PC-3 (cell line): ENCODE results near the gene ZNF766. TPM values are rescaled to one million over a fixed set of nuclear protein-coding genes. Genes with fewer than 3 reads are reported as not detected.

Experiments
- ATAC-seq: fragments of 200-7000 bp; cut with Tn5 transposase; 2 replicates; pipeline ENCODE4 v1.9.1; 2020; ENCODE audit warnings: mild to moderate bottlenecking, moderate library complexity
- Bru-seq: library from RNA; stranded (reverse); fragments of 400-500 nt; gene quantifications from one replicate; lab custom pipeline; 2021; lab: Mats Ljungman, UMichigan
- BruChase-seq, 2 experiments: library from RNA; stranded (reverse); fragments of 400-500 nt; gene quantifications; one replicate each; lab custom pipeline; 2021; lab: Mats Ljungman, UMichigan
- BruUV-seq: library from RNA; stranded (reverse); fragments of 400-500 nt; replicated peaks from 2 replicates; lab custom pipeline; 2021; lab: Mats Ljungman, UMichigan
- CTCF ChIA-PET: fragments of 300-600 bp; sonication (Branson Sonifier 250); formaldehyde crosslinking; loops from one replicate; lab custom pipeline; 2022; ENCODE audit warnings: antibody characterized with exemption; lab: Charles Lee
- POLR2A ChIA-PET: fragments of 300-600 bp; sonication (Branson Sonifier 250); formaldehyde crosslinking; loops from one replicate; lab custom pipeline; 2022; ENCODE audit warnings: antibody characterized with exemption; ENCODE audit not compliant: unreplicated experiment; lab: Charles Lee
- DNase-seq: peaks from one replicate; pipeline ENCODE4 v3.0.0-alpha.2; 2015
- H2AFZ ChIP-seq: fragments of 300-600 bp; sonication (generic); 2 replicates; pipeline ENCODE4 v1.6.0; 2016; ENCODE audit warnings: antibody characterized with exemption, low read length
- H3F3A ChIP-seq: fragments of 300-600 bp; sonication (generic); one replicate; pipeline ENCODE4 v1.6.0; 2017; ENCODE audit warnings: antibody characterized with exemption, low read length, control low read depth, mild to moderate bottlenecking; ENCODE audit not compliant: unreplicated experiment
- H3K27ac ChIP-seq: fragments of 300-600 bp; sonication (generic); 2 replicates; pipeline ENCODE4 v1.5.1; 2016; ENCODE audit warnings: mild to moderate bottlenecking, low read length
- H3K27me3 ChIP-seq: fragments of 300-600 bp; sonication (generic); 2 replicates; pipeline ENCODE4 v1.6.1; 2016; ENCODE audit warnings: low read length, mixed read lengths
- H3K36me3 ChIP-seq: fragments of 300-600 bp; sonication (generic); 2 replicates; pipeline ENCODE4 v1.6.1; 2016; ENCODE audit warnings: low read depth, mixed run types, low read length, mixed read lengths
- H3K4me1 ChIP-seq: fragments of 300-600 bp; sonication (generic); 2 replicates; pipeline ENCODE4 v1.5.1; 2016; ENCODE audit warnings: low read length; ENCODE audit not compliant: insufficient read depth
- H3K4me2 ChIP-seq: fragments of 300-600 bp; sonication (generic); 2 replicates; pipeline ENCODE4 v1.6.0; 2016; ENCODE audit warnings: low read length
- H3K4me3 ChIP-seq: fragments of 300-600 bp; sonication (generic); 2 replicates; pipeline ENCODE4 v1.5.1; 2016; ENCODE audit warnings: mild to moderate bottlenecking, low read length, mixed read lengths
- H3K79me2 ChIP-seq: fragments of 300-600 bp; sonication (generic); 2 replicates; pipeline ENCODE4 v1.6.1; 2017; ENCODE audit warnings: low read length, mixed read lengths
- H3K9ac ChIP-seq: fragments of 300-600 bp; sonication (generic); 2 replicates; pipeline ENCODE4 v1.6.0; 2016; ENCODE audit warnings: mild to moderate bottlenecking, low read length
- H3K9me2 ChIP-seq: fragments of 300-600 bp; sonication (generic); replicated peaks from 2 replicates; pipeline ENCODE4 v1.6.1; 2016; ENCODE audit warnings: mixed run types, low read length, mixed read lengths
- H3K9me3 ChIP-seq: fragments of 300-600 bp; sonication (generic); 2 replicates; pipeline ENCODE4 v1.6.1; 2016; ENCODE audit warnings: low read length, mixed read lengths
- H4K20me1 ChIP-seq: fragments of 300-600 bp; sonication (generic); 2 replicates; pipeline ENCODE4 v1.6.1; 2016; ENCODE audit warnings: low read length, mixed read lengths
- EZH2 ChIP-seq: fragments of 300-600 bp; sonication (generic); IDR thresholded peaks from one replicate; pipeline ENCODE4 v1.6.1; 2017; ENCODE audit warnings: antibody characterized with exemption, mild to moderate bottlenecking, low read length; ENCODE audit not compliant: unreplicated experiment
- EZH2phosphoT487 ChIP-seq: fragments of 300-600 bp; sonication (generic); IDR thresholded peaks from 2 replicates; pipeline ENCODE4 v1.6.1; 2018; ENCODE audit warnings: mild to moderate bottlenecking, antibody characterized with exemption, low read length, borderline replicate concordance
- intact Hi-C: fragments of 100-400 bp; cut with micrococcal nuclease; formaldehyde crosslinking; loops from 2 replicates; pipeline ENCODE4 v1.9.0; 2023
- long read RNA-seq: library from polyadenylated mRNA; unstranded; transcript quantifications from one replicate; pipeline ENCODE4 v2.0.0, GENCODE V29; 2021; ENCODE audit not compliant: unreplicated experiment
- total RNA-seq: library from RNA; depleted of rRNA; stranded (reverse); fragments of >200 nt; gene quantifications from 2 replicates; pipeline ENCODE4 v1.2.3, GENCODE V29; 2014; rRNA removed
- TF ChIP-seq, protein P1 (sequence below): fragments of 300-600 bp; sonication (generic); conservative IDR thresholded peaks from 2 replicates; pipeline ENCODE4 v1.5.1; 2017; ENCODE audit warnings: antibody characterized with exemption, low read depth, mild to moderate bottlenecking, low read length

Gene ZNF766
- total RNA-seq (9.1 and 11.7 TPM in 2 replicates), Bru-seq, nascent RNA (percentile 87 among the genes with signal in this experiment), BruChase-seq, experiment 1, labeled RNA remaining after a 6-hour chase (percentile 82 among the genes with signal in this experiment), BruChase-seq, experiment 2, labeled RNA remaining after a 2-hour chase (percentile 91 among the genes with signal in this experiment)
- long read RNA-seq, full-length matches to known transcripts: 94 of 115 reads
- long read RNA-seq, partial matches to known transcripts: 1 of 115 reads
- long read RNA-seq, other reads (novel, unspliced or antisense): 20 of 115 reads

GRCh38 chr19:52269338-52270261 lies at the start of gene ZNF766:
Gene ZNF766 (plus strand): TSS chr19:52269587. CDS start chr19:52269614, 27 bp downstream.
- Histone ChIP-seq H3K36me3 (peaks cover 33% of the 10 kb centered on the region), H3F3A (no peaks in the 10 kb centered on the region), H3K4me2 (peak within 1 kb of the TSS; percentile 94), H3K27ac (peak within 1 kb of the TSS; percentile 84), H3K79me2 (peaks cover 47% of the 10 kb centered on the region), H2AFZ (peak within 1 kb of the TSS; percentile 88), H4K20me1 (no peaks in the 10 kb centered on the region), H3K9me3 (peaks cover 15% of the 10 kb centered on the region), H3K4me1 (peaks cover 12% of the 10 kb centered on the region; the same call in 1 of the 2 replicates), H3K9ac (peak within 1 kb of the TSS; percentile 99), H3K4me3 (peak within 1 kb of the TSS; percentile 97), H3K9me2 (no peaks in the 10 kb centered on the region), H3K27me3 (no peaks in the 10 kb centered on the region)
- DNase-seq (peak; percentile 95), ATAC-seq (peak; percentile 99)
- ChIA-PET POLR2A (interaction anchor here (0.6 kb wide), 1 partner anchor 338 kb away, joined by 3 read pairs; no protein-coding TSS in a partner anchor), CTCF (no interaction called here)
- TF ChIP-seq EZH2 (no peak), EZH2phosphoT487 (no peak)
- TF ChIP-seq, protein P1, sequence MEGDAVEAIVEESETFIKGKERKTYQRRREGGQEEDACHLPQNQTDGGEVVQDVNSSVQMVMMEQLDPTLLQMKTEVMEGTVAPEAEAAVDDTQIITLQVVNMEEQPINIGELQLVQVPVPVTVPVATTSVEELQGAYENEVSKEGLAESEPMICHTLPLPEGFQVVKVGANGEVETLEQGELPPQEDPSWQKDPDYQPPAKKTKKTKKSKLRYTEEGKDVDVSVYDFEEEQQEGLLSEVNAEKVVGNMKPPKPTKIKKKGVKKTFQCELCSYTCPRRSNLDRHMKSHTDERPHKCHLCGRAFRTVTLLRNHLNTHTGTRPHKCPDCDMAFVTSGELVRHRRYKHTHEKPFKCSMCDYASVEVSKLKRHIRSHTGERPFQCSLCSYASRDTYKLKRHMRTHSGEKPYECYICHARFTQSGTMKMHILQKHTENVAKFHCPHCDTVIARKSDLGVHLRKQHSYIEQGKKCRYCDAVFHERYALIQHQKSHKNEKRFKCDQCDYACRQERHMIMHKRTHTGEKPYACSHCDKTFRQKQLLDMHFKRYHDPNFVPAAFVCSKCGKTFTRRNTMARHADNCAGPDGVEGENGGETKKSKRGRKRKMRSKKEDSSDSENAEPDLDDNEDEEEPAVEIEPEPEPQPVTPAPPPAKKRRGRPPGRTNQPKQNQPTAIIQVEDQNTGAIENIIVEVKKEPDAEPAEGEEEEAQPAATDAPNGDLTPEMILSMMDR: no peak
- BruUV-seq: TSS peak; percentile 79
- intact Hi-C loops: loop anchor here (1.0 kb wide), 1 partner anchor 28 kb away; the partner anchor contains the start of gene ZNF480

GRCh38 chr19:52219611-52220010 lies 49.8 kb upstream of the ZNF766 start:
- TF ChIP-seq, protein P1: no peak
- TF ChIP-seq EZH2 (no peak), EZH2phosphoT487 (no peak)
- CTCF ChIA-PET: no interaction called here

More at GRCh38 chr19:52219611-52220010, 49.8 kb upstream of the ZNF766 start:
- H3K36me3 ChIP-seq: peaks cover 97% of the 10 kb centered on the region
- no TSS peak for BruUV-seq
- no peak for DNase-seq
- H4K20me1 ChIP-seq: no peaks in the 10 kb centered on the region
- no peaks in the 10 kb centered on the region for H3K79me2 ChIP-seq
- intact Hi-C loops: no loop called here
- no peak overlapping the region for H3K4me3 ChIP-seq
- no peaks in the 10 kb centered on the region for H3K9me2 ChIP-seq
- no peak overlapping the region for H3K27ac ChIP-seq
- H3F3A ChIP-seq: no peaks in the 10 kb centered on the region
- no peaks in the 10 kb centered on the region for H3K9me3 ChIP-seq
- ATAC-seq: no peak
- no peaks in the 10 kb centered on the region for H3K27me3 ChIP-seq
- POLR2A ChIA-PET: no interaction called here
- no peak overlapping the region for H3K9ac ChIP-seq
- H3K4me2 ChIP-seq: no peak overlapping the region
- no peaks in the 10 kb centered on the region for H3K4me1 ChIP-seq
- no peak overlapping the region for H2AFZ ChIP-seq
